Measurements from ENCODE around the gene OLFML2A.

OLFML2A gene

DNA sequence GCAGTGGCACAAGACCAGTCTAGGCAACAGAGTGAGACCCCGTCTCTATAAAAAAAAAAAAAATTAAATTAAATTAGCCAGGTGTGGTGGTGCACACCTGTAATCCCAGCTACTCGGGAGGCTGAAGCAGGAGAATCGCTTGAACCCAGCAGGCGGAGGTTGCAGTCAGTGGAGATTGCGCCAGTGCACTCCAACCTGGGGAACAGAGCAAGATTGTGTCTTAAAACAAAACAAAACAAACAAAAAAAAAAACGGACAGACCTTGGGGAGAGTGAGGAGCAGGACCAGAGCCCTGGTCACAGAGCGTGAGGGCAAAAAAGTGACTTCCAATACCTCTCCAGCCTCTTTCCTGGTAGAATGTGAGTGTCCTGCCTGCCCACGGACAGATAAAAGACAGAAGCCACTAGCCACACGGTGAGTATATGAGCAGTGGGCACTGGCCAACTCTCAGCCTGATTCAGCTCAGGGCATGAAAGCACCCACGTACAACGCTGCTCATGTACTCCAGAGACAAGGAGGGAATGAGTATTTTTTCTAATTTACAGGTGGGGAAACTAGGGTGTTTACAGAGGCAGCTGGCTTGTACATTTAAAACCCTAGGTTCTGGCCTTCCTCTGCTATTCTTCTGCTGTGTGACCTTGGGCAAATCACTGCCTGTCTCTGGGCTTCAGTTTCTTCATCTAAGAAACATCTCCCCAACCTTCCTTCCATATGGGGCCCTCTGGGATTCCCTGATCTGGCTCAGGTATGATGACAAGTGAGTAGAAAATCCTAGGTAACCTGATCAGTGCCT is 1.8 kb downstream of the OLFML2A start:
- Histone ChIP-seq H3K27ac (replicated peaks) (no peak overlapping the region), H3K4me3 (replicated peaks; ENCODE audit: insufficient read depth, low read length) (no peak overlapping the region), H3K27me3 (ENCODE audit: insufficient read depth, poor library complexity, severe bottlenecking) (peaks cover 3% of the 10 kb centered on the region)
- no peak for DNase-seq (ENCODE audit: low read depth in 1 of 2, low spot score in 1 of 2)
- no peak for TF ChIP-seq CTCF (IDR thresholded peaks at IDR 0.05; ENCODE audit: insufficient read depth, low read length)
- TF ChIP-seq POLR2AphosphoS5 (IDR thresholded peaks at IDR 0.05; ENCODE audit: low read depth) = no peak
- no peak for TF ChIP-seq GABPA (IDR thresholded peaks at IDR 0.05; ENCODE audit: low read depth)
- no peak for TF ChIP-seq SPI1 (IDR thresholded peaks at IDR 0.05; ENCODE audit: borderline replicate concordance, low read depth)

DNA sequence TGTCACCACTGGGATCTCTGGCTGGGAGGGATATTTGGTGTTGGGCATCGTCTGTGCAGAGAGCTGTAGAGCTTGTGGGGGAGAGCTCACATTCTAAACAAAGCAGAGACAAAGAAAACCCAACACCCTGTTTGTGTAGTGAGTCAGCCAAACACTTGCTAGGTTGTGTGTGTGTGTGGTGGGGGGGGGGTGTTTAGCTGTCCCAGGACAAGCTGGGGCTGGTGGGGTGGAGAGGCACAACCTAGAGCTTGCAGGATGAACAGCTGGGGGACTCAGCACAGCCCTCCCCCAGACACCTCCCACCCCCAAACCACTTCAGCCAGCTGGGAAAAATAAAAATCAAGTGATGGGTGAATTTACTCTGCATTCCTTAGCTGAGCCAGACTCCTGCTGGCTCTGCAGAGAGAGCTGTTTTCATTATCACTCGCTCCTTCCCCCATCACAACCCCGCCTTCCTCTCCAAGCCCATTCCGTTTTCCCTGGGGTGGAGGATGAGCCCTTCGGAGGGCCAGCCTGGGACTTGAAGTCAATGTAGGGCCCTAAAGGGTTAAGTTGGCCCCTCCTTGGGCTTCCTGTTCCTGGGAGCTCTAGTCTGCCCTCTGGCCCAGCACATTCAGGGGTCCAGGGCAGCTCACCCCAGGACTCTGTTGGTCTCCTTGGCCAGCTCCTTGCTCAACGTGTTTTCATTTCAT is 2.6 kb downstream of the OLFML2A start:
- DNase-seq (ENCODE audit: low read depth in 1 of 2, low spot score in 1 of 2) = no peak
- Histone ChIP-seq H3K27me3 (ENCODE audit: insufficient read depth, poor library complexity, severe bottlenecking) (peaks cover 3% of the 10 kb centered on the region), H3K4me3 (replicated peaks; ENCODE audit: insufficient read depth, low read length) (no peak overlapping the region), H3K27ac (replicated peaks) (no peak overlapping the region)
- TF ChIP-seq CTCF (IDR thresholded peaks at IDR 0.05; ENCODE audit: insufficient read depth, low read length) (no peak), SPI1 (IDR thresholded peaks at IDR 0.05; ENCODE audit: borderline replicate concordance, low read depth) (no peak), GABPA (IDR thresholded peaks at IDR 0.05; ENCODE audit: low read depth) (no peak), POLR2AphosphoS5 (IDR thresholded peaks at IDR 0.05; ENCODE audit: low read depth) (no peak)
- TF ChIP-seq, protein P1, sequence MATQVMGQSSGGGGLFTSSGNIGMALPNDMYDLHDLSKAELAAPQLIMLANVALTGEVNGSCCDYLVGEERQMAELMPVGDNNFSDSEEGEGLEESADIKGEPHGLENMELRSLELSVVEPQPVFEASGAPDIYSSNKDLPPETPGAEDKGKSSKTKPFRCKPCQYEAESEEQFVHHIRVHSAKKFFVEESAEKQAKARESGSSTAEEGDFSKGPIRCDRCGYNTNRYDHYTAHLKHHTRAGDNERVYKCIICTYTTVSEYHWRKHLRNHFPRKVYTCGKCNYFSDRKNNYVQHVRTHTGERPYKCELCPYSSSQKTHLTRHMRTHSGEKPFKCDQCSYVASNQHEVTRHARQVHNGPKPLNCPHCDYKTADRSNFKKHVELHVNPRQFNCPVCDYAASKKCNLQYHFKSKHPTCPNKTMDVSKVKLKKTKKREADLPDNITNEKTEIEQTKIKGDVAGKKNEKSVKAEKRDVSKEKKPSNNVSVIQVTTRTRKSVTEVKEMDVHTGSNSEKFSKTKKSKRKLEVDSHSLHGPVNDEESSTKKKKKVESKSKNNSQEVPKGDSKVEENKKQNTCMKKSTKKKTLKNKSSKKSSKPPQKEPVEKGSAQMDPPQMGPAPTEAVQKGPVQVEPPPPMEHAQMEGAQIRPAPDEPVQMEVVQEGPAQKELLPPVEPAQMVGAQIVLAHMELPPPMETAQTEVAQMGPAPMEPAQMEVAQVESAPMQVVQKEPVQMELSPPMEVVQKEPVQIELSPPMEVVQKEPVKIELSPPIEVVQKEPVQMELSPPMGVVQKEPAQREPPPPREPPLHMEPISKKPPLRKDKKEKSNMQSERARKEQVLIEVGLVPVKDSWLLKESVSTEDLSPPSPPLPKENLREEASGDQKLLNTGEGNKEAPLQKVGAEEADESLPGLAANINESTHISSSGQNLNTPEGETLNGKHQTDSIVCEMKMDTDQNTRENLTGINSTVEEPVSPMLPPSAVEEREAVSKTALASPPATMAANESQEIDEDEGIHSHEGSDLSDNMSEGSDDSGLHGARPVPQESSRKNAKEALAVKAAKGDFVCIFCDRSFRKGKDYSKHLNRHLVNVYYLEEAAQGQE (IDR thresholded peaks at IDR 0.05; ENCODE audit: insufficient replicate concordance, low read depth) = no peak

GRCh38 chr9:124780060-124780756 is 3.3 kb downstream of the OLFML2A start:
- DNase-seq (ENCODE audit: low read depth in 1 of 2, low spot score in 1 of 2) = no peak
- no peak overlapping the region for H3K27ac ChIP-seq (replicated peaks)
- no peak overlapping the region for H3K4me3 ChIP-seq (replicated peaks; ENCODE audit: insufficient read depth, low read length)
- H3K27me3 ChIP-seq (ENCODE audit: insufficient read depth, poor library complexity, severe bottlenecking) = peaks cover 3% of the 10 kb centered on the region
- TF ChIP-seq SPI1 (IDR thresholded peaks at IDR 0.05; ENCODE audit: borderline replicate concordance, low read depth) (no peak), POLR2AphosphoS5 (IDR thresholded peaks at IDR 0.05; ENCODE audit: low read depth) (no peak), GABPA (IDR thresholded peaks at IDR 0.05; ENCODE audit: low read depth) (no peak), CTCF (IDR thresholded peaks at IDR 0.05; ENCODE audit: insufficient read depth, low read length) (no peak)
- TF ChIP-seq, protein P1 (IDR thresholded peaks at IDR 0.05; ENCODE audit: insufficient replicate concordance, low read depth) = no peak

All from HL-60 (cell line).